ENCODE measurements around the gene SDC4.

GRCh38 chr20:45309075-45309474, 39.1 kb downstream of the SDC4 start:
- TF ChIP-seq CREB1 (CRISPR knock-in tag; IDR thresholded peaks at IDR 0.05; ENCODE audit: low read depth), result no peak
- no peak for TF ChIP-seq CTCF (conservative IDR thresholded peaks at IDR 0.05; ENCODE audit: low read depth in 2 of 2)
- TF ChIP-seq POLR2AphosphoS5 (IDR thresholded peaks at IDR 0.05; ENCODE audit: low read depth), result no peak
- no peak for TF ChIP-seq REST (IDR thresholded peaks at IDR 0.05; ENCODE audit: unreplicated experiment)
- no peak for TF ChIP-seq EZH2phosphoT487 (IDR thresholded peaks at IDR 0.05; ENCODE audit: unreplicated experiment)
